HCT116 (cell line): ENCODE data around the gene DDX3X.

Experiments used
- POLR2A ChIP-seq: IDR thresholded peaks from 2 replicates; pipeline ENCODE4 v1.7.0; 2011; ENCODE audit warnings: borderline replicate concordance; ENCODE audit not compliant: insufficient read depth, insufficient read length; ENCODE audit errors: extremely low read depth
- POLR2AphosphoS5 ChIP-seq: IDR thresholded peaks from 2 replicates; pipeline ENCODE4 v1.6.1; 2011; ENCODE audit warnings: mild to moderate bottlenecking, low read depth, low read length, moderate library complexity
- YY1 ChIP-seq: IDR thresholded peaks from 2 replicates; pipeline ENCODE4 v1.6.1; 2011; ENCODE audit warnings: low read length, low read depth, moderate library complexity, mild to moderate bottlenecking; ENCODE audit not compliant: insufficient replicate concordance; ENCODE audit errors: extremely low read depth
- TF ChIP-seq, protein P1 (sequence below), 3 experiments: fragments of 200-600 bp in 1 of 3; sonication (generic) in 1 of 3; IDR thresholded peaks in 2 of 3; conservative IDR thresholded peaks in 1 of 3; 2 replicates each; pipeline ENCODE4 v1.5.1; 2012 to 2017; ENCODE audit warnings: low read depth in 2 of 3, low read length in 2 of 3, antibody characterized with exemption in 1 of 3, borderline replicate concordance in 1 of 3, control low read depth in 1 of 3, mild to moderate bottlenecking in 1 of 3, mixed read lengths in 1 of 3, mixed run types in 1 of 3, moderate library complexity in 1 of 3; ENCODE audit not compliant: insufficient read depth in 1 of 3

- TF ChIP-seq POLR2A (no peak), POLR2AphosphoS5 (no peak), YY1 (no peak)
- TF ChIP-seq, protein P1, sequence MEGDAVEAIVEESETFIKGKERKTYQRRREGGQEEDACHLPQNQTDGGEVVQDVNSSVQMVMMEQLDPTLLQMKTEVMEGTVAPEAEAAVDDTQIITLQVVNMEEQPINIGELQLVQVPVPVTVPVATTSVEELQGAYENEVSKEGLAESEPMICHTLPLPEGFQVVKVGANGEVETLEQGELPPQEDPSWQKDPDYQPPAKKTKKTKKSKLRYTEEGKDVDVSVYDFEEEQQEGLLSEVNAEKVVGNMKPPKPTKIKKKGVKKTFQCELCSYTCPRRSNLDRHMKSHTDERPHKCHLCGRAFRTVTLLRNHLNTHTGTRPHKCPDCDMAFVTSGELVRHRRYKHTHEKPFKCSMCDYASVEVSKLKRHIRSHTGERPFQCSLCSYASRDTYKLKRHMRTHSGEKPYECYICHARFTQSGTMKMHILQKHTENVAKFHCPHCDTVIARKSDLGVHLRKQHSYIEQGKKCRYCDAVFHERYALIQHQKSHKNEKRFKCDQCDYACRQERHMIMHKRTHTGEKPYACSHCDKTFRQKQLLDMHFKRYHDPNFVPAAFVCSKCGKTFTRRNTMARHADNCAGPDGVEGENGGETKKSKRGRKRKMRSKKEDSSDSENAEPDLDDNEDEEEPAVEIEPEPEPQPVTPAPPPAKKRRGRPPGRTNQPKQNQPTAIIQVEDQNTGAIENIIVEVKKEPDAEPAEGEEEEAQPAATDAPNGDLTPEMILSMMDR (IDR thresholded peaks at IDR 0.05 in 2 of 3, conservative IDR thresholded peaks at IDR 0.05 in 1 of 3; ENCODE audit: borderline replicate concordance in 1 of 3, insufficient read depth in 1 of 3, low read depth in 2 of 3, low read length in 2 of 3): no peak
Measured at GRCh38 chrX:41312786-41313185, 21.2 kb upstream of the DDX3X start.
